GM18505 (cell line): ENCODE measurements around the gene TSPAN13.

Experiments used
- ATAC-seq: cut with Tn5 transposase; IDR thresholded peaks from one replicate; pipeline ENCODE4 v1.9.1; 2021; ENCODE audit not compliant: unreplicated experiment
- POLR2A ChIP-seq: IDR thresholded peaks from 4 replicates; pipeline ENCODE4 v1.6.1; 2011; ENCODE audit warnings: borderline replicate concordance; ENCODE audit not compliant: insufficient read depth, insufficient read length; ENCODE audit errors: extremely low read depth

The TSPAN13 gene

GRCh38 chr7:16815001-16815400 is 61.4 kb downstream of the TSPAN13 start:
- no peak for TF ChIP-seq POLR2A
- ATAC-seq, result no peak

- ATAC-seq, result no peak
- no peak for TF ChIP-seq POLR2A
Observed at GRCh38 chr7:16816824-16817223, 63.3 kb downstream of the TSPAN13 start.

GRCh38 chr7:16817536-16817935 is 64.0 kb downstream of the TSPAN13 start:
- no peak for ATAC-seq
- TF ChIP-seq POLR2A, result no peak

GRCh38 chr7:16818732-16819131 is 65.2 kb downstream of the TSPAN13 start:
- no peak for TF ChIP-seq POLR2A
- no peak for ATAC-seq

- TF ChIP-seq POLR2A, result no peak
- no peak for ATAC-seq
Observed at GRCh38 chr7:16822029-16822428, 68.5 kb downstream of the TSPAN13 start.

- no peak for ATAC-seq
- TF ChIP-seq POLR2A, result no peak
Observed at GRCh38 chr7:16826060-16826459, 72.5 kb downstream of the TSPAN13 start.

- ATAC-seq, result no peak
Observed at GRCh38 chr7:16833373-16833772, 79.8 kb downstream of the TSPAN13 start.

More at GRCh38 chr7:16833373-16833772, 79.8 kb downstream of the TSPAN13 start:
- no peak for TF ChIP-seq POLR2A
